ENCODE data around the gene CFAP45. TPM values are rescaled to one million over a fixed set of nuclear protein-coding genes. Genes with fewer than 3 reads are reported as not detected.

The CFAP45 gene
- total RNA-seq, 1 donor from 2014 or later: 0.64 TPM

DNA sequence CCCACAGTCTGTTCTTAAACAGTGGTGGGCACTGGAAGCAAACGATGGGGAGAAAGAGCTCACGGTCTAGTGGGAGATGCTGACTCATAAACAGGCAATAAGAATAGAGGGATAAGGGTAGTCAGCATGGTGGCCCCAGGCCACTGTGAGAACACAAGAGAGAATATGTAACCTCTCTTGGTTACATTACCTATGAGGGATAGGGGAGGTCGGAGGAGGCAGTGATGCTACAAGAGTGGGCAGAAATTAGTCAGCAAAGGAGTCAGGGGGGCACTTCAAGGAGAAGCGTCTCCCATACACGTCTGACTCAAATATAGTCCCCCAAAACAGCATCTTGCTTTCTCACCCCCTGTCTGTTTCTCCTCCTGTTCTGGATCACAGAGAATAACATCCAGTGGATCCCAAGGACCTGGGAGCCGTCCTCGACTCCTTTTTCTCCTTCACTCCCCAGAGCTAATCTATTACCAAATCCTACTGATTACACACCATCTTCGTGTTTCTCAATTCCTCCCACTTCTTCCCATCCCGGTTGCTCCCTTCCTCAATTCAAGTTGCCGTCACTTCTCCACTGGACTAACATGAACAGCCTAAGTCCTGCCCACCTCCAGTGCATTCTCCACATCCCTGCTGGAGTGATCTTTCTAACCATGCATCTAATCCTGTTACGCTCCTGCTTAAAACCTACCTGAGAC, 71.2 kb downstream of the CFAP45 start:
- no peak for DNase-seq (ENCODE audit: low spot score)

- no peak for DNase-seq (ENCODE audit: low spot score)
Measured at GRCh38 chr1:159828176-159828575, 71.8 kb downstream of the CFAP45 start.

GRCh38 chr1:159827549-159827948, 72.4 kb downstream of the CFAP45 start:
- no peak for DNase-seq (ENCODE audit: low spot score)

- no peak for DNase-seq (ENCODE audit: low spot score)
Measured at GRCh38 chr1:159827102-159827490, 72.9 kb downstream of the CFAP45 start.

- DNase-seq (ENCODE audit: low spot score): no peak
Measured at GRCh38 chr1:159826441-159827101, 73.4 kb downstream of the CFAP45 start, which contains the start of gene SLAMF8. SLAMF8 (plus strand) TSS chr1:159826873; CDS start chr1:159826899, 26 bp downstream.

DNA sequence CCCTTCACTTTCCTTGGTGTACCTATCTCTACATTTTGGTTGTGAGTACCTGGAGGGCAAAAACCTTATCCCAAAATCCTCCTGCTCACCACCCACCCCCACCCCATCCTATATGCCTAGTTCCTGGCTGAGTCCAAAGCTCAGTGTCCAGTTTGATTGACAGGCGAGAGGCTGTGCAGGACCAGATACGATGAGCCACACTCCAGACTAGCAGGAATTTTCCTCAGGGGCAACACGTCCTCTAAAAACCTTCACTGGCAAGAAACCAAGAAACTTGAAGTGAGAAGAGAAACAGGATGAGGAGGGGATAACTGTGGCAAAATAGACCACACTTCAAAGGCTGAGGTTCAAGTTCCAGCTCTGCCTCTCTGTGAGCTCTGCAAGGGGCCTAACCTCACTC, 74.4 kb downstream of the CFAP45 start:
- DNase-seq (ENCODE audit: low spot score): no peak

DNA sequence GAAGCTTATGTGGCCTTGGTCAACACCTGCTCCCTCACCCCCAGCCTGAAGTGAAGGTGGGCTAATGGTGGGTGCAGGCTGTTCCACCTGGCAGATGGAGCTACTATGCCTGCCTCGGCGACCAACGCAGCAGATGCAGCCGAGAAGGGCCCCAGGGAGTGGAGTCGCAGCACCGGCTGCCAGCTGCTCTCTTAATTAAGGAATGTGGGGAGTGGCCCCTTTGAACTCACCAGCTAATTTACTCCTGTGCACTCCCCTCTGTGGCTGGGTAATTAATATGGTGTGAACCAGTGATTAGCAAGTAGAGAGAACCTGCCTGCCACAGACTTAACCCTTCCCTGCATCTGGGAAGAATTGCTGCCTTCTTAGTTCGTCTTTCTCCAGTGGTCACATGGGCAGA, 76.6 kb downstream of the CFAP45 start:
- no peak for DNase-seq (ENCODE audit: low spot score)

Small RNAs within 50 kb of the gene (microRNA-seq; reads per million reads assigned to microRNA genes)
- not detected for gene MIR4259 (ENCODE audit: borderline number of aligned reads)

Other genes starting within 250 kb of the CFAP45 start
- gene CRP, start 185.6 kb downstream of the CFAP45 start, total RNA-seq: not detected
- gene DUSP23, start 119.2 kb downstream of the CFAP45 start, total RNA-seq: 54.8 TPM
- gene FCRL6, start 97.8 kb downstream of the CFAP45 start, total RNA-seq: not detected
- gene SLAMF8, start 73.3 kb downstream of the CFAP45 start, total RNA-seq: 11.3 TPM
- gene VSIG8, start 37.5 kb downstream of the CFAP45 start, total RNA-seq: not detected
- 314 TPM for gene TAGLN2, start 25.3 kb upstream of the CFAP45 start, total RNA-seq
- gene IGSF9, start 45.4 kb upstream of the CFAP45 start, total RNA-seq: 0.13 TPM
- not detected for gene SLAMF9, start 54.1 kb upstream of the CFAP45 start, total RNA-seq
- gene PIGM, start 131.8 kb upstream of the CFAP45 start, total RNA-seq: 4.1 TPM
- 0.16 TPM for gene KCNJ10, start 170.0 kb upstream of the CFAP45 start, total RNA-seq
- not detected for gene KCNJ9, start 181.4 kb upstream of the CFAP45 start, total RNA-seq
- 20.4 TPM for gene IGSF8, start 198.5 kb upstream of the CFAP45 start, total RNA-seq
- 31.2 TPM for gene ATP1A2, start 215.6 kb upstream of the CFAP45 start, total RNA-seq